ENCODE measurements around the gene PID1.

Gene PID1

DNA sequence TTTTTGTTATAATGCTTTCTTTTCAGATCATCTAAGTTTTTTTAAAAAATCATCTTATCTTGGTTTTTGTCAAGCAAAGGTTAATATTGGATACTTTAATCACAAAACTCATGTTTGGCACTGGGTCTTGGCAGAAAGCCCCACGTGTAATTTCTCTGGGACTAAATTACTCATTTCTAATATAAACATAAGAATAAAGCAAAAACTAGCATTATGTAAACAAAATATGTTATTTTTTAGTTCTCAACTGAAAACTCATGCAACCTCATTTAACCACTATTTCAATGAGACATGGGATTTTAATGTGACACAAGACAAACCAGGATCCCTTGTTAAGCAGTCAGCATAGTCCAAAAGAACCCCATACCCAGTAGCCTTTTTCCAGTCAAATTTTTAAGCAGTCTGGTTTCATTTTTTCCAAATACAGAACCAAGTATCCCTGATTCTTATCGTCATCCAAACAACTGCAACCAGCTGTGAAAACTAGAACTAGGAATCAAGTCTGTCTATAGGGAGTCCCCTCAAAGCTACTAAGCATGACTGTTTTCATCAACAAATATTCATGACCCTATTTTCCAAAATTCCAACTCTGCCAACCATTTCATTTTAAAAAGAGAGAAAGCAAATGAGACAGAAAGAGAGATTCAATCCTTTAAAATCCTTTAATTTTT is 27.1 kb downstream of the PID1 start:
- H3K36me3 ChIP-seq (ENCODE audit: control insufficient read depth in 2 of 2, insufficient read depth in 2 of 2, low read length in 2 of 2), result peaks cover 0 to 3% of the 10 kb centered on the region in 2 donors
- H3K9ac ChIP-seq (ENCODE audit: low read depth in 1 of 2, low read length in 2 of 2), result no peak overlapping the region
- no peaks in the 10 kb centered on the region for H3K27me3 ChIP-seq (ENCODE audit: control insufficient read depth in 2 of 2, insufficient read depth in 2 of 2, low read length in 2 of 2)
- no peaks in the 10 kb centered on the region for H3K4me1 ChIP-seq (ENCODE audit: control insufficient read depth in 2 of 2, insufficient read depth in 2 of 2, low read length in 2 of 2)
- H3K9me3 ChIP-seq (ENCODE audit: control insufficient read depth in 2 of 2, low read length in 2 of 2), result peaks cover 5 to 9% of the 10 kb centered on the region in 2 donors
- no peak overlapping the region for H3K4me3 ChIP-seq (ENCODE audit: low read length in 2 of 2)
- no peak overlapping the region for H3K27ac ChIP-seq (ENCODE audit: low read depth in 2 of 2, low read length in 2 of 2)

DNA sequence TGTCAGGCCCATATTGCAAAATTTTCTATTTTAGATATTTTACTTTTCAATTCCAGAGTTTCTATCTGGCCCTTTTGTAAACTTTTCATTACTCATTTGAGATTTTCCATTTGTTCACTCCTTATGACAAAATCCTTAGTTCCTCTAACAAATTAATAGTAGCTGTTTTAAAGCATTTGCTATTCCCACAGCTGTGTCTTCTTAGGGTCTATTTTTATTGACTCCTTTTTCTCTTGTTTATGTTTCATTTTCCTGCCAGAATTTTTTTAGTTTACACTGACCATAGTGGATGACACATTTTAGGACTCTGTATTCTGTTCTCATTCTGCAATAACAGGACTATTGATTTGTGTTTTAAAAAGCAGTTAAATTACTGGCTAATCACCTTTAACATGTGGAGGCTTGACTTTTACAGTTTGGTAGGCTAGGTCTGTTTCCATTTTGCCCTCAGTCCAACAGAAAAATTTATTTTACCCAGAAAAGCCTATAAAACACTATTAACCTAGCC is 30.0 kb downstream of the PID1 start:
- peaks cover 5 to 9% of the 10 kb centered on the region in 2 donors for H3K9me3 ChIP-seq (ENCODE audit: control insufficient read depth in 2 of 2, low read length in 2 of 2)
- no peaks in the 10 kb centered on the region for H3K4me1 ChIP-seq (ENCODE audit: control insufficient read depth in 2 of 2, insufficient read depth in 2 of 2, low read length in 2 of 2)
- no peak overlapping the region for H3K9ac ChIP-seq (ENCODE audit: low read depth in 1 of 2, low read length in 2 of 2)
- H3K36me3 ChIP-seq (ENCODE audit: control insufficient read depth in 2 of 2, insufficient read depth in 2 of 2, low read length in 2 of 2), result peaks cover 0 to 3% of the 10 kb centered on the region in 2 donors
- H3K27ac ChIP-seq (ENCODE audit: low read depth in 2 of 2, low read length in 2 of 2), result no peak overlapping the region
- H3K4me3 ChIP-seq (ENCODE audit: low read length in 2 of 2), result no peak overlapping the region
- no peaks in the 10 kb centered on the region for H3K27me3 ChIP-seq (ENCODE audit: control insufficient read depth in 2 of 2, insufficient read depth in 2 of 2, low read length in 2 of 2)

DNA sequence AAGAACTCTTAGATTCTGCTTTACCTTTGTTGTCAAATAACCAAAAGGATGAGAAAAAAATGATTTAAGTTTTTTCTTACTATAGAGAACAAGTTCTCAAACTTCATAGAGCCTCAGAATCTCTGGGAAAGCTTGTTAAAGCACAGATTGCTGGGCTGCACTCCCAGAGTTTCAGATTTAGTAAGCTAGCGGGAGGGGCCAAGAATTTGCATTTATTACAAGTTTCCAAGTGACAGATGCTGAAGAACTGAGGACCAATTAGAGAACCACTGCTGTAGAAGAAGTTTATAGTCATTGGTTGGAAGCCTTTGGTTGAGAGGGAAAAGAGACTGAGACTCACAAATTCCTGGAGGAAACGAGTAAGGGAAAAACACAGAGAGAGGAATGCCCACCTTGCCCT is 32.1 kb downstream of the PID1 start:
- H3K36me3 ChIP-seq (ENCODE audit: control insufficient read depth in 2 of 2, insufficient read depth in 2 of 2, low read length in 2 of 2), result no peaks in the 10 kb centered on the region

DNA sequence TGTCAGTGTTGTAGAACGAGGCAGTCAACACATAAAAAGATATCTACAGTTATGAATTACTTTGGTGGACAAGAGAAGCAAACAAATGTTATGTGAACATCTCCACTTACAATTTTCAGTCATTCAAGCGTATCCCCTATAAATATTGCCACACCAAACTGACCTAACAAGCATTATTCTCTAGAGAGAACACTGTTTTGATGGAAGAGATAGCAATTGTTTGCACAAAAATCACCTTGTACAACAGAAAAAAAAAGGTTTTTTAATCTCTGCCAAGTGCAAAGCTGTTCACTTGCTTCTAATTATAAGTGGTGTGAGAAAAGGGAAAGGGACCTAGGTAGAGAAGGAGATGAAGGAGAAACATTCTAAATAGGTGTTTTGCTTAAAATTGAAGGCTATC is 33.8 kb downstream of the PID1 start:
- Histone ChIP-seq H3K9me3 (ENCODE audit: control insufficient read depth in 2 of 2, low read length in 2 of 2) (peaks cover under 1 to 6% of the 10 kb centered on the region in 2 donors), H3K4me3 (ENCODE audit: low read length in 2 of 2) (no peak overlapping the region)

More for the DNA sequence above, 32.1 kb downstream of the PID1 start:
- H3K27ac ChIP-seq (ENCODE audit: low read depth in 2 of 2, low read length in 2 of 2), result no peak overlapping the region
- peaks cover 5 to 9% of the 10 kb centered on the region in 2 donors for H3K9me3 ChIP-seq (ENCODE audit: control insufficient read depth in 2 of 2, low read length in 2 of 2)
- H3K27me3 ChIP-seq (ENCODE audit: control insufficient read depth in 2 of 2, insufficient read depth in 2 of 2, low read length in 2 of 2), result no peaks in the 10 kb centered on the region
- no peak overlapping the region for H3K4me3 ChIP-seq (ENCODE audit: low read length in 2 of 2)
- H3K4me1 ChIP-seq (ENCODE audit: control insufficient read depth in 2 of 2, insufficient read depth in 2 of 2, low read length in 2 of 2), result no peaks in the 10 kb centered on the region
- no peak overlapping the region for H3K9ac ChIP-seq (ENCODE audit: low read depth in 1 of 2, low read length in 2 of 2)

DNA sequence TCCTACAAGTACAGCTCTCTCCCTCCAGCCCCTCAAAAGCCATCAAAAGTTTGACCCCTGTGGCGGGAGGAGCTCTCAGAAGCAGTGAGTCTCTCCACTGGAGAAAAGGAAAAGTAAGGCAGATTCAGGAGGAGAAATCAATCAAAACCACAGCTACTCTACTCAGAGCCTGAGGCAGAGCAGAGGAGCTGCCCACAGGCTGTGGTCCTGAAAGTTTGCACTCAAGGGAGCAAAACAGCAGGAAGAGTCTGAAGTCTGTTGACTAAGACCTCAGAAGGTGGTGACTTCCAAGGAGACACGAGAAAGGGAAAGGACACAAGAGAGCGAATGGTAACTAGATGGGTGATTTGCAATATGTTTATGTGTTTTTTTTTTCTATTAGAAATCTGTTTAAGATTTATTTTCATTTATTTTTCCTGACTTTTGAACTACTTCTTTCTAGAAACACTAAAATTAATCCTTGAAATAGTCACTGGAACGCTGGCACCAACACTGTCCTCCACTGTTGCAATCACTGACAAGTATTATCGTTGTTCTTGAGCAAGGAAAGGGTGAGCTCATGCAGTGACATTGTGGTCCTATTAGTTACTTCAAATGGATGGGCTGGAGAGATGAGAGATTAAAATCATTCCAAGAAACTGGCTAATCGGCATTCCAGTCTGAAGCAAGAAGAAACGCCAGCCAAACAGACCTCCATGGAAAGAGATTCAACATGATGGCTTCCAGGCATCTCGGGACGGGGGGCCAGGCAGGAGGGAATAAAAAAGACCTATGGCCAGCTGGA is 35.8 kb downstream of the PID1 start:
- Histone ChIP-seq H3K4me1 (ENCODE audit: control insufficient read depth in 2 of 2, insufficient read depth in 2 of 2, low read length in 2 of 2) (no peaks in the 10 kb centered on the region), H3K27ac (ENCODE audit: low read depth in 2 of 2, low read length in 2 of 2) (no peak overlapping the region), H3K9ac (ENCODE audit: low read depth in 1 of 2, low read length in 2 of 2) (no peak overlapping the region), H3K4me3 (ENCODE audit: low read length in 2 of 2) (no peak overlapping the region), H3K36me3 (ENCODE audit: control insufficient read depth in 2 of 2, insufficient read depth in 2 of 2, low read length in 2 of 2) (no peaks in the 10 kb centered on the region), H3K27me3 (ENCODE audit: control insufficient read depth in 2 of 2, insufficient read depth in 2 of 2, low read length in 2 of 2) (no peaks in the 10 kb centered on the region), H3K9me3 (ENCODE audit: control insufficient read depth in 2 of 2, low read length in 2 of 2) (no peaks in the 10 kb centered on the region)

More for the DNA sequence above, 33.8 kb downstream of the PID1 start:
- H3K27me3 ChIP-seq (ENCODE audit: control insufficient read depth in 2 of 2, insufficient read depth in 2 of 2, low read length in 2 of 2), result no peaks in the 10 kb centered on the region
- no peaks in the 10 kb centered on the region for H3K36me3 ChIP-seq (ENCODE audit: control insufficient read depth in 2 of 2, insufficient read depth in 2 of 2, low read length in 2 of 2)
- no peaks in the 10 kb centered on the region for H3K4me1 ChIP-seq (ENCODE audit: control insufficient read depth in 2 of 2, insufficient read depth in 2 of 2, low read length in 2 of 2)
- no peak overlapping the region for H3K9ac ChIP-seq (ENCODE audit: low read depth in 1 of 2, low read length in 2 of 2)
- no peak overlapping the region for H3K27ac ChIP-seq (ENCODE audit: low read depth in 2 of 2, low read length in 2 of 2)

DNA sequence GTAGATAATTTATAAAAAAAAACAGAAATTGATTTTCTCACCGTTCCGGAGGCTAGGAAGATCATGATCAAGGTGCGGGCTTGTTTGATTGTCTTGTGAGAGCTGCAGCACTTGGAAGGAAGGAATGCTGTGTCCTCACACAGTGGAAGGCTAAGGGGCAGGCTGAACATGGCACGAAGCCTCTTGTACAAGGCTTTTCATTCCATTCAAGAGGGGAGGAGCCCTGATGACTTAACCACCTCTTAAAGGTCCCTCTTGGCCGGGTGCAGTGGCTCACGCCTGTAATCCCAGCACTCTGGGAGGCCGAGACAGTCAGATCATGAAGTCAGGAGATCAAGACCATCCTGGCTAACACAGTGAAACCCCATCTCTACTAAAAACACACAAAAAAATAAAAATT is 39.2 kb downstream of the PID1 start:
- Histone ChIP-seq H3K9me3 (ENCODE audit: control insufficient read depth in 2 of 2, low read length in 2 of 2) (no peaks in the 10 kb centered on the region), H3K36me3 (ENCODE audit: control insufficient read depth in 2 of 2, insufficient read depth in 2 of 2, low read length in 2 of 2) (peaks cover 0 to 2% of the 10 kb centered on the region in 2 donors), H3K9ac (ENCODE audit: low read depth in 1 of 2, low read length in 2 of 2) (no peak overlapping the region), H3K4me3 (ENCODE audit: low read length in 2 of 2) (no peak overlapping the region), H3K4me1 (ENCODE audit: control insufficient read depth in 2 of 2, insufficient read depth in 2 of 2, low read length in 2 of 2) (no peaks in the 10 kb centered on the region), H3K27me3 (ENCODE audit: control insufficient read depth in 2 of 2, insufficient read depth in 2 of 2, low read length in 2 of 2) (no peaks in the 10 kb centered on the region), H3K27ac (ENCODE audit: low read depth in 2 of 2, low read length in 2 of 2) (no peak overlapping the region)

DNA sequence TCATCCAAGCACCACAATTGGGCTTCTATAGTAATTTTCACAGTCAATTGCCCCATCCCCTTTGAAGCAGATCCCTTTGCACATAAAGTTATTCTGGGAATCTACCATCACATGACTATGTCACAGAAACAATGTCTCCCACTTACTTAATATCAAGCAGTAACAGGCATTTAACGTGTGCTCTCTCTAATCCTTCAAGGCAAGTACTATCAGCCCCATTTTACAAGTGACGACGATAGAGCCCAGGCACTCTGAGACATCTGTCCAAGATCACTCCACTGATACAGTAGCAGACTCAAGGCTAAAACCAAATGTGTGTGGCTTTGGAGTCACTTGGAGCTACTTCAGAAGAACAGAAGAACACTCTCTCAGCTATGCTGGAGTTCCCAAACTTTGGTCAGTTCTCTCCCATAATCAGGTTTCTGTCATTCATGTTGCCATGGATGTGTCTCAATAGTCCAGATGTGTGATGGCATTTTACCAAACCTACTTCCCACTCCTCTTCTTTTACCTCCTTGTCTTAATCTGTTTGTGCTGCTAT is 39.7 kb downstream of the PID1 start:
- peaks cover 0 to 2% of the 10 kb centered on the region in 2 donors for H3K36me3 ChIP-seq (ENCODE audit: control insufficient read depth in 2 of 2, insufficient read depth in 2 of 2, low read length in 2 of 2)
- H3K4me1 ChIP-seq (ENCODE audit: control insufficient read depth in 2 of 2, insufficient read depth in 2 of 2, low read length in 2 of 2), result no peaks in the 10 kb centered on the region
- H3K4me3 ChIP-seq (ENCODE audit: low read length in 2 of 2), result no peak overlapping the region
- no peak overlapping the region for H3K9ac ChIP-seq (ENCODE audit: low read depth in 1 of 2, low read length in 2 of 2)
- no peaks in the 10 kb centered on the region for H3K9me3 ChIP-seq (ENCODE audit: control insufficient read depth in 2 of 2, low read length in 2 of 2)
- H3K27ac ChIP-seq (ENCODE audit: low read depth in 2 of 2, low read length in 2 of 2), result no peak overlapping the region
- H3K27me3 ChIP-seq (ENCODE audit: control insufficient read depth in 2 of 2, insufficient read depth in 2 of 2, low read length in 2 of 2), result no peaks in the 10 kb centered on the region

DNA sequence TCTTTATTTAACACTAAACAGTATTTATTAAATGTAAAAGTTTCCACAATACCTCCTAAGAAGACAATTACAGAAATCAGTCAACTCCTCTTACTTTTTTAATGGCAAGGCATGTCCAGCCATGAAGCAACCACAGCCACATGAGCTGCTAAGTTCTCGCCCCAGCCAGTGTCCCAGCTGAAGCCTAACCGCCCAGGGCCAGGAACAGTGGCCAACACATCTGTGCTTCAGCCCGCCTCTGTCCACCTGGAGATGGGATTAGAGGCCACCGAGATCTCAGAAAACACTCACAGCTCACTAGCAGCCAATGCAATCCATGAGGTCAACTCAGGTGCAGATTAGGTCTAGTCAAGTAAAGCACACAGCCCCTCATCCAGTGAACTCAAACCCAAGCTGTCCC is 40.2 kb downstream of the PID1 start:
- peaks cover 0 to 6% of the 10 kb centered on the region in 2 donors for H3K36me3 ChIP-seq (ENCODE audit: control insufficient read depth in 2 of 2, insufficient read depth in 2 of 2, low read length in 2 of 2)
- H3K9me3 ChIP-seq (ENCODE audit: control insufficient read depth in 2 of 2, low read length in 2 of 2), result no peaks in the 10 kb centered on the region
- no peaks in the 10 kb centered on the region for H3K27me3 ChIP-seq (ENCODE audit: control insufficient read depth in 2 of 2, insufficient read depth in 2 of 2, low read length in 2 of 2)
- H3K9ac ChIP-seq (ENCODE audit: low read depth in 1 of 2, low read length in 2 of 2), result no peak overlapping the region
- no peak overlapping the region for H3K4me3 ChIP-seq (ENCODE audit: low read length in 2 of 2)
- H3K27ac ChIP-seq (ENCODE audit: low read depth in 2 of 2, low read length in 2 of 2), result no peak overlapping the region
- no peaks in the 10 kb centered on the region for H3K4me1 ChIP-seq (ENCODE audit: control insufficient read depth in 2 of 2, insufficient read depth in 2 of 2, low read length in 2 of 2)

DNA sequence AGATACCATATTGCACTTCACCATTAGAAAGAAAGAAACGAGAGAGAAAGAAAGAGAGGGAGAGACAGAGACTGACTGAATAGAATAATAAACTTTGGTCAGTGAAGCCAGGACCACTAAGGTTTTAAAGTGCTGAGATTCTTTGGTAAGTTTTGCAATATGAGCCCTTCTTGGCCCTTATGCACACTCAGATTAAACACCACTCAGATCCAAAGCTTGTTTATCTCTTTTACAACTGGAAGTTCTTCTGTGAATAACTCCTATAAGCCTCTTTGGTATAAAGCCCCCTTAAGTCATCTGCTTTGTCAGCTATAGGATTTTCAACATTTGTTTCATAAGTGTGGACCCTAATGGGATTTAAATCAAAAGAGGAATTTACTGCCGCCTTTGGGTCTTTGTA is 40.8 kb downstream of the PID1 start:
- H3K9me3 ChIP-seq (ENCODE audit: control insufficient read depth in 2 of 2, low read length in 2 of 2), result no peaks in the 10 kb centered on the region
- no peak overlapping the region for H3K4me3 ChIP-seq (ENCODE audit: low read length in 2 of 2)
- H3K9ac ChIP-seq (ENCODE audit: low read depth in 1 of 2, low read length in 2 of 2), result no peak overlapping the region
- H3K36me3 ChIP-seq (ENCODE audit: control insufficient read depth in 2 of 2, insufficient read depth in 2 of 2, low read length in 2 of 2), result peaks cover 0 to 8% of the 10 kb centered on the region in 2 donors
- H3K27me3 ChIP-seq (ENCODE audit: control insufficient read depth in 2 of 2, insufficient read depth in 2 of 2, low read length in 2 of 2), result no peaks in the 10 kb centered on the region
- no peak overlapping the region for H3K27ac ChIP-seq (ENCODE audit: low read depth in 2 of 2, low read length in 2 of 2)
- no peaks in the 10 kb centered on the region for H3K4me1 ChIP-seq (ENCODE audit: control insufficient read depth in 2 of 2, insufficient read depth in 2 of 2, low read length in 2 of 2)

DNA sequence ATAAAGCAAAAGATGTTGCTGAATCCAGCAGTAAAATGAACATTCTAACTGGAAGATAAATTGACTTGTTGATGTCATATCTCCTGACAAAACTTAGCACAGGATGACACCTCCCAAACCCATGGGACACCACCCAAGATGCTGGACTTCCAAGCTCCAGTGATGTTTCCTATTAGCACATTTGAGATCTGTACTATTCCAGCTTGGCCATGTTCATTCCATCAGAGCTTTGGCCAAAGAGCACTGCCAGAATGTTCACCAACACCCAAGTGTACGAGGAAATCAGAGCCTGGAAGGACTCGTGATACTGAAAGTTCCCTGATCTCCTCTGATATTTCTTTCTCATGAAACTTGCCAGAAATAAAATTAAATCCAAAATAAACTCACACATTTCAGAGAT is 44.7 kb downstream of the PID1 start:
- H3K27ac ChIP-seq (ENCODE audit: low read depth in 2 of 2, low read length in 2 of 2), result no peak overlapping the region
- no peaks in the 10 kb centered on the region for H3K27me3 ChIP-seq (ENCODE audit: control insufficient read depth in 2 of 2, insufficient read depth in 2 of 2, low read length in 2 of 2)
- H3K4me1 ChIP-seq (ENCODE audit: control insufficient read depth in 2 of 2, insufficient read depth in 2 of 2, low read length in 2 of 2), result no peaks in the 10 kb centered on the region
- H3K4me3 ChIP-seq (ENCODE audit: low read length in 2 of 2), result no peak overlapping the region
- H3K9ac ChIP-seq (ENCODE audit: low read depth in 1 of 2, low read length in 2 of 2), result no peak overlapping the region
- H3K9me3 ChIP-seq (ENCODE audit: control insufficient read depth in 2 of 2, low read length in 2 of 2), result no peaks in the 10 kb centered on the region
- H3K36me3 ChIP-seq (ENCODE audit: control insufficient read depth in 2 of 2, insufficient read depth in 2 of 2, low read length in 2 of 2), result peaks cover 0 to 8% of the 10 kb centered on the region in 2 donors
